ENCODE data around the gene NEURL2.
A peak's percentile ranks its signal among the peaks of the same experiment; 100 is the strongest.

The NEURL2 gene

DNA sequence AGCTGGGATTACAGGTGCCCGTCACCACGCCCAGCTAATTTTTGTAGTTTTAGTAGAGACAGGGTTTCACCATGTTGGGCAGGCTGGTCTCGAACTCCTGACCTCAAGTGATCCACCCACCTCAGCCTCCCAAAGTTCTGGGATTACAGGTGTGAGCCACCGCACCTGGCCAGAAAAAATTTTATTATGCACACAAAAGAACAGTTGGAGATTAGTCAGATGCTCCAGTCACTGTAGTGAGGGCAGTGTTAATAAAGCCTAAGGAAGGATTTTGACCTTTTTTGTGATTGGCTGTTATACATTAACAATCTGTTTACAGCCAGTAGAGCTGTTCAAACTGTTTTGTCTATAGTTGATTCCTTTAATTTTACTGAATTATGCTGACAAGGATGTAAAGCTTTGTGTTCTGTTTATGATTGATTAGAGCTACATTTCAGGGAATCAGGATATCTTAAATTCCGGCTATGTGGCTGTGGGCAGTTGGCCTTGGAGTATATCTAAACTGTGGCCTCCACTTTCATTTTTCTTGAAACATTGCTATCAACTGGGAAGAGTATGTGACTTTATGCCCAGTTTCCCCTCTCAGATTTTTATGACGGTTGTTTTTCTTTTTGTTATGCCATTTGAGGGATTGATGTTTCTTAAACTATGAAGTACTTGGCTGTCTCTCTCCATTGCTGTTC, 23.7 kb downstream of the NEURL2 start:
- DNase-seq: no peak

DNA sequence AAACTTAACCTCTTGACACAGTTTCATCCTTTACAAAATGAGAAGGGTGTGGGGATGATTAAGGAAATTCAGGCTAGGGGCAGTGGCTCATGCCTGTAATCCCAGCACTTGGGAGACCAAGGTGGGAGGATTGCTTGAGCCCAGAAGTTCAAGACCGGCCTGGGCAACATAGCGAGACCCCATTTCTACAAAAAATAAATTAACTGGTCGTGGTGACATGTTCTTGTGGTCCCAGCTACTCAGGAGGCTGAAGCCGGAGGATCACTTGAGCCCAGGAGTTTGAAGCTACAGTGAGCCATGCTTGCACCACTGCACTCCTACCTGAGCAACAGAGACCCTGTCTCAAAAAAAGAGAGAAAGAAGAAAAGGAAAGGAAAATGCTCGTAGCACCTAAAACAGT, 24.6 kb downstream of the NEURL2 start:
- DNase-seq: no peak

DNA sequence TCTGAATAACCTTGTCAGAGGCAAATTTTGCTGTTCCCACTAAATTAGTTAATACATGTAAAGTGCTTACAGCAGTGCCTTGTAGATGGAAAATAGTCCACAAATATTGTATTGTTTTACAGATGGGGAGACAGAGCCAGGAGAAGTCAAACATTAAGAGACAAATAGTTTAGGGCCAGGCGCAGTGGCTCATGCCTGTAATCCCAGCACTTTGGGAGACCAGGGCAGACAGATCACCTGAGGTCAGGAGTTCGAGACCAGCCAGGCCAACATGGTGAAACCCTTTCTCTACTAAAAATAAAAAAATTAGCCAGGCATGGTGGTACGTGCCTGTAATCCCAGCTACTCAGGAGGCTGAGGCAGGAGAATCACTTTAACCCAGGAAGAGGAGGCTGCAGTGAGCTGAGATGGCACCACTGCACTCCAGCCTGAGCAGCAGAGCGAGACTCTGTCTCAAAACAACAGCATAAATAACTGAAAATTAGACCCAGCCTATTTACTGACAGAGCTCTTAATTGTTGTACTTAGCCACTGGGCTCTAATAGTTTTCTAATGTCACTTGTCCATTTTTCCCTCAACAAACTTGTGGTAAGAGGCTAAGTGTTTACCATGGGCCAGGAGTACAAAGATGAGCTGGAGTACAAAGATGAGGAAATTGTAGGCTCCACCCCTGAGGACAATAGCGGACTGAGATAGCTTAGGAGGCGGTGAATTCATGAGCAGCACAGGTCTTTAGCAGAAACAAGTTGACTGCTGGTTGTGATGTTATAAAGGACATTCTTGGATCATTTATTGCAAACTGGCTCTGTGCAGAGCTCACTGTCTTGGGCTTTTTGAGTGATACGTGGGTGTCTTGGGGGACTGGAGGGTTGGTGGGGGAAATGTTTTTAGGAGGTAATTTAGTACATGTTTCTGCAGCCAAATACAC, 27.2 kb downstream of the NEURL2 start:
- peak; percentile 3 for DNase-seq

DNA sequence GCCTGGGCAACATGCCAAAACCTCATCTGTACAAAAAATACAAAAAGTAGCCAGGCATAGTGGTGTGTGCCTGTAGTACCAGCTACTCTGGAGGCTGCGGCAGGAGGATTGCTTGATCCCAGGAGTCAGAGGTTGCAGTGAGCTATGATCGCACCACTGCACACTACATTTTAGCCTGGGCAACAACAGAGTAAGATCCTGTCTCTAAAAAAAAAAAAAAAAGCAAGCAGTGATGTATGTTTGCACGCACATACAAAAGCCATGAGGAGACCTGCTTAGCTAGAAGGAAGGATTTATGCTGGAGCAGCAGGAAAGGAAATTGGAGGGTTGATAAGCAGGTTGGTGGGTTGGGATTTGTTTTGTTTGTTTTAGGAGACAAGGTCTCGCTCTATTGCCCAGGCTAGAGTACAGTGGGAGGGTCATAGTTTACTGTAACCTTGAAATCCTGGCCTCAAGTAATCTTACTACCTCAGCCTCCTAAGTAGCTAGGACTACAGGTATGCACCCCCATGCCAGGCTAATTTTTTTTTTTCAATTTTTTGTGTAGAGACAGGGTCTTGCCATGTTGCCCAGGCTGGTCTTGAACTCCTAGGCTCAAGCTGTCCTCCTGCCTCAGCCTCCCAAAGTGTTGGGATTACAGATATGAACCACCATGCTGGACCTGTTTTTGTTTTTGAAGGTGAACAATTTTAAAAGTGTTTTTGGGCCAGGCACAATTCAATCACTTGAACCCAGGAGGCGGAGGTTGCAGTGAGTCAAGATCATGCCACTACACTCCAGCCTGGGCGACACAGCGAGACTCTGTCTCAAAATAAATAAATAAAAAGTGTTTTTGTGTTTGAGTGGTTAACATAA, 29.6 kb downstream of the NEURL2 start:
- DNase-seq: no peak

DNA sequence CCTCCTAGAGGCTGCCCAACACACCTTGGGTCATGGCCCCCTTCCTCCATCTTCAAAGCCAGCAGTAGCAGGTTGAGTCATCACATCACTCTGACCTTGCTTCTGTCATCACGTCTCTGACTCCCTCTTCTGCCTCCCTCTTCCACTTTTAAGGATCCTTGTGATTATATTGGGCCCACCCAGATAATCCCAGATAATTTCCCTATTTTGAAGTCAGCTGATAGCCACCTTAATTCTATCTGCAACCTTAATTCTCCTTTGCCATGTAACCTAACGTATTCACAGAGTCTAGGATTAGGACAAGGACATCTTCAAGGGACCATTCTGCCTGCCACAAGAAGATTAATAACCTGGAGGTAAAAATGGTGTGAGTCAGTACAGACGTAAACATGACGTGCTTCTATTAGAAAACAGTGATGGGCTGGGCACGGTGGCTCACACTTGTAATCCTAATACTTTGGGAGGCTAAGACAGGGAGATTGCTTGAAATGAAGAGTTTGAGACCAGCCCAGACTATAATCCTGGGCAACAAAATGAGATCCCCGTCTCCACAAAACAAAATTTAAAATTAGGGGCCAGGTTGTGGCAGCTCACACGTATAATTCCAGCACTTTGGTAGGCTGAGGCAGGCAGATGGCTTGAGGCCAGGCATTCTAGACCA, 30.3 kb downstream of the NEURL2 start:
- peak; percentile 1 for DNase-seq

DNA sequence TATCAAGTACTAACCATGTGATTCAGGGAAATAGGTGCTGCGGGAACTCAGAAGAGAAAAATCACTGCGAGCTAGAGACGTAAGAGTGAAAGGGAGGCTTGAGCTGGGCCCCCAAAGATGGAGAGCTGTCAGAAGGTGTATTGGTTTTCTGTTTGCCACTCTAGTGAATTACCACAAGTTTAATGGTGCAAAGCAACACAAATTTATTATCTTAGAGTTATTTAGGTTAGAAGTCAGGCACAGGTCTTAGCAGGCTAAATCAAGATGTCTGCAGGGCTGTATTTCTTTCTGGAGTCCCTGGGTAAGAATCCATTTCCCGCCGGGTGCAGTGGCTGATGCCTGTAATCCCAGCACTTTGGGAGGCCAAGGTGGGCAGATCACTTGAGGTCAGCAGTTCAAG, 31.1 kb downstream of the NEURL2 start:
- DNase-seq: no peak

DNA sequence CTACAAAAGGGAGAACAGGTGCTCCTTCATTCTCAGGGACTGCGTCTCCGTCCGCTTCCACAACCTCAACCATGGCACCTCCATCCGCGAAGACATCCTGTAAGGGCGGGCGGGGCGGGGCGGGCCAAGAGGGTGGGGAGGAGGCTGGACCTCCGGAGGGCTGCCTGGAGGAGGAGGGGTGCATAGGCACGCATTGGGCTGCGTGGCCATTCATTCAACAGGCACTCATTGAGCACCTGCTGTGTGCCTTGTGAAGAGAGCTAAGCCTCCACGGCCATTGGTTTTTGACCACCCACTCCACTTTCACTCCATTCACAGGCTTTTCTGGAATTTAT, 33.2 kb downstream of the NEURL2 start:
- no peak for DNase-seq

DNA sequence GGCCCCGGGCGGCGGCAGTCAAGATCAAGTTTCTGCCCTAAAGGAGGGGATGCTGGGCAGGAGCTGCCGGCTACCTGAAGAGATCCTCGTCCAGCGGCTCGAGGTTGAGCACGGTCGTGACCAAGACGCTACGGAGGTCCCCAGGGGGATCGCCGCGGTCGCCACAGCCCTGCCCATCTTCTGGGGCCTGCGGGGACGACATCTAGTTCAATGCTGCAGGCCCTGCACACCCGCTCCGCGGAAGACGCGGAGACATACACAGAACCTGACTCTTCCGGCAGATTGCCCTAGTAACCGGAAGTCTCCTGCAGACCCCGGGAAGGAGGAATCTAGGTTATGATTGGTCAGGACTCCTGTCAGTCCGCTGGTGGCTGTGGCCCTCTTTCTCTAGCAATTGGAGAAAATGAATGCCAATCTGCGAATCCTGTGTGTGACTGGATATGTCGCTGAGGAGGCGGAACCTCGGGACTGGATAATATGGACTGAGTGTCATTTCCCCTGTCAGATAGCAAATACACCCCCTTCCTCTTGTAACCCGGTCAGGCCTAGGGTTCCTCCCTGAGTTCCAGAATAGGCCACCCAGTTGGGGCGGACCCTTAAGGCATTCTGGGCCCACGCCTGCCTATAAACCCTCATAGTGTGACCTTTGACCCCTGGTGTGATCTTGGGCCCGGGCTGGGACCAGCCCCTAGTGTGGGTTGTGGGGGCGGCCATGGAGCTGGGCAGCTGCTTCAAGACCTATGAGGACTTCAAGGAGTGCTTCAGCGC, 33.7 kb downstream of the NEURL2 start, which contains the start of the genes ACOT8 and ZSWIM3:
TSS of gene ACOT8 (minus strand) at position 279 of the 768 bp plus-strand sequence. CDS start at position 202, 77 bp downstream.
TSS of gene ZSWIM3 (plus strand) at position 501 of the 768 bp plus-strand sequence. CDS start at position 713, 212 bp downstream.
- DNase-seq: peak; percentile 95

DNA sequence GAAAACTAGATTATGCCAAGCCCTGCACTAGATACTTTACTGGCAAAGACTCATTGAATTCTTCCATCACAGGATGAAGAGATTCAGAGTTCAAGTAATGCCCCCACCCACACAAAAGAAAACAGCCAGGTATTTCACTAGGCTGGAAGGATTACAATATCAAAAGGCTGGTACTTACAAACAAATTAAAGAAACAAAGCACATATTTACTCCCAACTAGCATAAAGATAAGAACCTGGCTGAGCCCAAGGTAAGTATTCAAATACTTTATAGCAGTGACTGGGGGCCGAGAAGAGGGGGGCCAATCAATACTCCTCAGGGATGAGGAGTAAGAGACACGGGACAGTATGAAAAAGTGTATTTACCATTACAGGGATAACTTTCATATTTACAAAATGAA, 37.5 kb downstream of the NEURL2 start:
- DNase-seq: no peak

DNA sequence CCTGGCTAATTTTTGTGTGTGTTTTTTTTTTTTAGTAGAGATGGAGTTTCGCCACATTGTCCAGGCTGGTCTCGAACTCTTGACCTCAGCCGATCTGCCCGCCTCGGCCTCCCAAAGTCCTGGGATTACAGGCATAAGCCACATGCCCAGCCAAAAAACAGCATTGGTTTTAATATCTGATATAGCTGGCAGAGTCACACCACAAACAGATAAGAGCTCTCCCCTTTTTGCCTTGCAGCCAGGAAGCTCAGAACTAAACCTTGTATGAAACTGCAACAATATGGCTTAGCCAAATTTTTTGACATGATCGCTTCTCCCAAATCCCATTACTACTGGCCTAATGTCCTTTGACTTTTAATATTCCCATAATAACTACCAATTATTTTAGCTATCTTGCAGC, 38.7 kb downstream of the NEURL2 start:
- DNase-seq: no peak

DNA sequence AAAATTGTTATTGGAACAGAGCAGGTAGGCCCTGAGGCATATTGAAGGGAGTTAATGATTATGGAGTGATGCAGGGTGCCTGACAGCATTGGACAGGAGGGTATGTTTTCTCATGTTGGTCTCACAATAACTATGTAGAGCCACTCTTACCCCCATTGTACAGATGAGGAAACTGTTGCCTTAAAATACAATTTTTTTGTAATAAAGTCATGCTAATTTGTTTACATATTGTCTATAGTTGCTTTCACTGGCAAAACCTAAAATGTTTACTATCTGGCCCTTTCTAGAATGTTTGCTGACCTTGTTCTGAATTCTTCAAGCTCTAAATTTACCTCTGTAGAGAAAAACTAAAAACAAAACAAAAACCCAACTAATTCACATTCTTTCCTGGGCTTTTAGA, 39.5 kb downstream of the NEURL2 start:
- DNase-seq: no peak

DNA sequence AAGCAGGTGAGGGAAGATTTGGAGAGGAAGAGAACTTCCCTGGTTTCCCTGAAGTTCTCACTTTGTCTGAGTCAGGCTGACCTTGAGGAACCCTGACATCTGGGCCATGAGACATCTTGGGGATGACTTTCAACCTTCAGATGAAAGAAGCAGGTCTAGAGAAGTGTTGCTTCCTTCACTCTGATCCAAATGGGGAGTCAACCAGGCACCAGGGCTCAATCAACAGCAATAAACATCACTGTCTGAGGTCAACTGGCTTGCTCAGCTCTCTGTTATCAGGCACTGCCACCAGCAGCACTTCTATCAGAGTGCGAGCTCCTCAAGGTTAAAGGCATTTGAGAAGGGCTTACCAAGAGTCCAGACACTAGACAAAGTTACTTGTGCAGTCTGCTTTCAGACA, 40.1 kb downstream of the NEURL2 start:
- no peak for DNase-seq

DNA sequence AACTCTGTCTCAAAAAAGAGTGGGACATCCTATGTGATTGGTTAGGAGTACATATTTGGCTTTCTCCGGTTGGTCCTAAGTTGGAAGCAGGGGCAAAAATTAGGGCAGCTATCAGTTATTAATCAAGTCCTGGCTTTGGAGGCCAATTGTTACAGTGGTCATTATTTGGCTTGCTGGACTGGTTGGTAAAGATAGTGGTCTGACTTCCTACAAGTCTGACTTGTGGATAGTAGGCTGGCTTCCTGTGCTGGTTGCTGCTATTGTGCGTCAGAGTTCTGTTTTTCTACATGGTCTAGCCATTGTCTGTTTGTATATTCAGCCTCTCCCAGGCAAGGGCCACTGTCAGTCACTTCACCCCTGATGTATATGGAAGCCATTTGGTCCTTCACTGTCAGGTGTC, 40.8 kb downstream of the NEURL2 start:
- DNase-seq: no peak

DNA sequence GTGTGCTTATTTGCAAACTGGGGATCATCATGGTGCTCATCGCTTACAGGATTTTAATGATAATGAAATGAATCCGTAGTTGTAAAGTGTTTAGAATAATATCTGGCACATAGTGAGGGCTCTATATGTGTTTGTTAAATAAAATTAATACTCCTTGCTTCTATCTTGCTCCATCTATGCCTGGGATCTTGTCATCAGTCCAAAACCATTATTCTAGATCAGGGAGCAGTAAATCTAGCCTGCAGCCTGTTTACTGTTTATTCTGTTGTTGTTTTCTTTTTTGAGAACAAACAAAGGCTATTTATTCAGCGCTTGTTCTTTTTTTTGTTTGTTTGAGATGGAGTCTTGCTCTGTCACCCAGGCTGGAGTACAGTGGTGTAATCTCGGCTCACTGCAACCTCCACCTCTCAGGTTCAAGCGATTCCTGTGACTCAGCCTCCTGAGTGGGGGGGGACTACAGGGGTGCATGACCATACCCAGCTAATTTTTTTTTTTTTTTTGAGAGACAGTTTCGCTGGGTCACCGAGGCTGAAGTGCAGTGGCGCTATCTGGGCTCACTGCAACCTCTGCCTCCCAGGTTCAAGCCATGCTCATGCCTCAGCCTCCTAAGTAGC, 41.9 kb downstream of the NEURL2 start:
- DNase-seq: no peak

DNA sequence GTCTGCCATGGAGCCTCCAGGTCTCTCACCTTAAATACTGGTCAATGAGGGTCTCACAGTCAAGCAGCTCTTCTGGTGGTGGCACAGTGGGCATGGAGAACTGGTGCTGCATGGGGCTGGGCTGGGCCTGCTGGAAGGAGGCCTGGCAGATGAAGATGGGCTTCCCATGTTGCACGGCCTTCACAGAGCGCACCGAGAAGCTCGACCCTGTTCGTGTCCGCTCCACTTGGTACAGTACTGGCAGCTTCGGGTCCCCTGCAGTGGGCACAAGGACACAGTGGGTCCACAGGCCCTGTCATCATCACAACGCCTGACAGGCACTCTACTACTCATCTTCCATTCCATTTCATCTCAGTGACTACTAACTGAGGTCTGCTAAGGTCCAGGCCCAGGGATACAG, 42.6 kb downstream of the NEURL2 start:
- DNase-seq: no peak

DNA sequence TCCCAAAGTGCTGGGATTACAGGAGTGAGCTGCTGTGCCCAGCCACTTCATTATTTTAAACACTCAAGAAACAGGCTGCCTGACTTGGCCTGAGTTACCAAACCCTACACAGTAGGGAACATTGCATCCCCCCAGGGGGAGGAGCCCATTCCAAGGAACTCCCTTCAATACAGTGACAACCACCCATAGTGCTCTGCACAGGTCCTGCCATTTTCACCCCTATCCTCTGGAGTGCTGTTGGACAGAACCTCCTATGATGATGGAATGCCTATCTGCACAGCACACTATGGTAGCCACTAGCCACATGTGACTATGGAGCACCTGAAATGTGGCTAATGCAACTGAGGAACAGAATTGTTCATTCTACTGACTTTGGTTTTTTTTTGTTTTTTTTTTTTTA, 45.6 kb downstream of the NEURL2 start:
- DNase-seq: no peak

DNA sequence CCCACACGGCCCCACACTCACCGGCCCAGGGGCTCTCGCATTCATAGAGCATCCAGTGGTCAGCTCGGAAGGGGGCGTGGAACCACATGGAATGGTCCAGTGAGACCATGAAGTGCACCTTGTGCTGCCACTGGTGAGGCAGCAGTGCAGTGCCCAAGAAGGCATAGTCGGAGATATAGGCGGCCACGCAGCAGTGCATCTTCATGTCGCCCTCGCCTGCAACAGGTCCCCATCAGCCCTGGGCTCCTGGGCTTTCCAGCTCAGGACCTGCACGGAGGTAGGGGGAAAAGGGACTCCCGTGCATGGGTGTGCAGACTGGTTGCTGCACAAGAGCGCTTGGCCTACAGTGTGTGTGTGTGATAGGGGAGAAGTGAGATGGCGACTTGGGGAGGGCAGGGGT, 47.5 kb downstream of the NEURL2 start:
- DNase-seq: no peak

DNA sequence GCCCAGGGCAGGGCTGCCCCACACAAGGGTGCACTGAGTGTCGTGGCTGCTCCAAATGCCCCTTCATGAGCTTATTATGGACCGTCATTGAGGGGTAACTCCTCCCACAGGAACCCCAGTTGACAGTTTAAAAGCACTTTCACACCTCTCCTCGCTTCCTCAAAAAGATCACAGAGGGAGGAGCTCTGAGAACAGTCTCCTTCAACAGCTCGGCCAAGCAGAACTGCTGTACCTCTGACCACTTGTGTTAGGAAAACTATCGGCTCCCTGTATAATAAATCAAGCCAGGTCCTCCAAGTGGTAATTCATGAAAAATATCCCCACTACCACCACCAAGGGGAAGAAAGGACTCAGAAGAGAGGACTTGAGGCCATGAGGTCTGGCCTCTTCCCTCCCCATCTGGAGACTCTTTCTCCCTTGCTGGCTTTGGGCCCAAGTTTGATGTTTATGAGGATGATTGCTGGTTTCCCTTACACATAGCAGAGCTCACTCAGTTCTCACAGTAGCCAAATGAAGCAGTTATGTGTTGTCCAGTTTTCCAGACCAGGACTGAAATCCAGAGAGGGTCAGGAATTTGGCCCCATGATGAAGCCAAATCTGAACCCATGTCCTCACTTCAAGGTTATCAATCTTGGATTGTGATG, 48.7 kb downstream of the NEURL2 start:
- DNase-seq: no peak

DNA sequence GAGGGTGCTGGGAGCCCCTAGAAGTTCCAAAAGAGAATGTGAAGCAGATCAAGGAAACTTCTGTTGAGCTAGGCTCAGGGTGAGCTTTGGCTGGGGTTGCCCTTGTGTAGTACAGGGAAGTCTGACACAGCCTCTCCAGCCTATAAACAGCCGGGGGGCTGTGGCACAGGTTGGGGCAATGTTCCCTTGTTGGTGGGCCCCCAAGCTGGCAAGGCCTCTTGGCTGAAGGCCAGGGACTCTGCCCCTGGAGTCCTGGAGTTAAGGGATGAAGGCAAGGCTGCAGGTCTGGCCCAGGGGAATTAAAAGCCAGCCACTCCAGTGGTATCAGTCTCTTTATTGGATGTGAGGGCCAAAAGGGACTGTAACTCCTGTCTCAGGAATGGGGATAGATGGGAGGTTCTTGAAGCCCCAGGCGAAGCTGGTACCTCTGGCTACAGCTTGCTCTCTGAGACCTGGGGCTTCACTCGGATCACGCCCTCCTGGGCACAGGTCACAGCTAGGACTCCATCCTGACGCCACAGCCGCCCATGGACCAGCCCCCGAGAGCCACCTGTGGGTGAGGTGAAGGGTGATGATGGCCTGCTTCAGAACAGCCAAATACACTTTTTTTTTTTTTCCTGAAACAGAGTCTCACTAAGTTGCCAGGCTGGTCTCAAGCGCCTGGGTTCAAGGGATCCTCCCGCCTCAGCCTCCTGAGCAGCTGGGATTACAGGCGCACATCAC, 49.4 kb downstream of the NEURL2 start:
- no peak for DNase-seq

DNA sequence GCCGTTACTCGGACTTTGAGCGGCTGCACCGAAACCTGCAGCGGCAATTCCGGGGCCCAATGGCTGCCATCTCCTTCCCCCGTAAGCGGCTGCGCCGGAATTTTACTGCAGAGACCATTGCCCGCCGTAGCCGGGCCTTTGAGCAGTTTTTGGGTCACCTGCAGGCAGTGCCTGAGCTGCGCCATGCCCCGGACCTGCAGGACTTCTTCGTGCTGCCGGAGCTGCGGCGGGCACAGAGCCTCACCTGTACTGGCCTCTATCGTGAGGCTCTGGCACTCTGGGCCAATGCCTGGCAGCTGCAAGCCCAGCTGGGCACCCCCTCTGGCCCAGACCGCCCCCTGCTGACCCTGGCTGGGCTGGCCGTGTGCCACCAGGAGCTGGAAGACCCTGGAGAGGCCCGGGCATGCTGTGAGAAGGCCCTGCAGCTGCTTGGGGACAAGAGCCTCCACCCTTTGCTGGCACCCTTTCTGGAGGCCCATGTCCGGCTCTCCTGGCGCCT, 50.3 kb downstream of the NEURL2 start:
- DNase-seq: no peak

All from NCI-H748 treated with DMSO at 0.1 percent for 48 hours (cell line).